ENCODE results near the gene WWOX. TPM values are rescaled to one million over a fixed set of nuclear protein-coding genes. Genes with fewer than 3 reads are reported as not detected.

WWOX gene
- total and polyA plus RNA-seq, 2 of the 8 experiments (the other 6 are each of a cell fraction or from before 2014, with no cell fraction given), result 5.4 to 16.7 TPM

DNA sequence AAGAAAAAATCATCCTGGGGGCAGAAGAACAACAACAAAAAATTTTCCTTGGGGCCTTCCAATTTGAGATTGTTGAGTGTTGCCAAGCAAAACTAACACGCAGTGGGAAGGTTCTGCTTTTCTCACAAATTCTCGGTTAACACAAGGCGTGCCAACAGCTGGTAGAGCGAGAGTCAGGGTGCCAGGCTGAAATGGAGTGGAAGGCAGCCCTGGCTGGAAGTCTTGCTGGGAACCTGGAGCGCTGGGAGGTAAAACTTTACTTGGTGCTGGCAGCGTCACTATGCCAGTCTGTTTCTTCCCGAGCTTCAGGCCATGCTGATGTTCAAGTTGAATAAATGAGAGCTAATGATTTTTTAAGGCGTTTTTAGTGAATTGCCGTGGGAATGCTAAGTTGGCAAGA lies 189.4 kb downstream of the WWOX start:
- Histone ChIP-seq H3K79me1 (ENCODE audit: low read depth, low read length) (0 out of 2 replicates have a peak, but pooled peaks cover 2% of the 10 kb centered on the region), H4K5ac (ENCODE audit: insufficient read length, low read depth, low read length) (peak overlapping the region; percentile 18), H3K79me2 (ENCODE audit: control insufficient read depth in 1 of 2, insufficient read depth in 2 of 2, low read length in 2 of 2) (no peaks in the 10 kb centered on the region), H3K4me3 (ENCODE audit: extremely low read depth in 1 of 4, insufficient read depth in 2 of 4, low read depth in 3 of 4, low read length in 4 of 4) (no peak overlapping the region), H3K18ac (ENCODE audit: extremely low read depth, low read length) (no peak overlapping the region), H3K4me2 (ENCODE audit: insufficient read depth in 1 of 2, low read depth in 2 of 2, low read length in 2 of 2) (no peak overlapping the region), H2BK120ac (replicated peaks; ENCODE audit: low read depth, low read length) (no peak overlapping the region), H4K91ac (replicated peaks; ENCODE audit: insufficient read length, low read length) (peak overlapping the region; percentile 61), H2AK5ac (ENCODE audit: low read depth, low read length) (no peak overlapping the region), H3K56ac (replicated peaks; ENCODE audit: insufficient read length, low read depth, low read length) (no peak overlapping the region), H2BK12ac (ENCODE audit: low read depth, low read length) (no peak overlapping the region), H2BK20ac (ENCODE audit: low read length) (no peak overlapping the region), H3K27me3 (replicated peaks in 1 of 4; ENCODE audit: control insufficient read depth in 3 of 4, extremely low read depth in 1 of 4, insufficient read depth in 3 of 4, low read length in 3 of 4) (no peaks in the 10 kb centered on the region; a peak in 1 of 7 replicates), H3K9me3 (ENCODE audit: insufficient read depth in 2 of 2, low read depth in 1 of 2, low read length in 1 of 2) (no peaks in the 10 kb centered on the region), H3K14ac (ENCODE audit: insufficient read length) (no peak overlapping the region), H3K23me2 (ENCODE audit: low read depth, low read length) (no peaks in the 10 kb centered on the region), H3K23ac (ENCODE audit: insufficient read length) (no peak overlapping the region), H3K4ac (replicated peaks; ENCODE audit: insufficient read length, low read depth, low read length) (no peak overlapping the region), H2AFZ (ENCODE audit: low read length) (no peak overlapping the region), H4K20me1 (replicated peaks in 1 of 2; ENCODE audit: control insufficient read depth in 1 of 2, insufficient read depth in 2 of 2, low read length in 2 of 2) (no peaks in the 10 kb centered on the region), H3K9ac (replicated peaks in 1 of 4; ENCODE audit: extremely low read depth in 1 of 4, low read depth in 3 of 4, low read length in 3 of 4) (no peak overlapping the region), H4K8ac (ENCODE audit: extremely low read depth, insufficient read depth, low read length) (no peak overlapping the region), H3K4me1 (replicated peaks in 1 of 4; ENCODE audit: control insufficient read depth in 3 of 4, insufficient read depth in 4 of 4, low read length in 3 of 4) (peaks cover 0 to 9% (median 8%) of the 10 kb centered on the region in 4 experiments; a peak in 3 of 7 replicates), H2BK5ac (ENCODE audit: low read depth, low read length) (0 out of 2 replicates have a peak overlapping the region, but pooled peaks have one; percentile 12), H3K36me3 (ENCODE audit: control insufficient read depth in 2 of 4, insufficient read depth in 4 of 4, low read length in 3 of 4) (no peaks in the 10 kb centered on the region), H2BK15ac (ENCODE audit: low read length) (no peak overlapping the region), H3K27ac (ENCODE audit: low read depth, low read length) (no peak overlapping the region)
- FAIRE-seq, result no peak
- CTCF ChIA-PET (ENCODE audit: partially characterized antibody), result no interaction called here
- DNase-seq (ENCODE audit: low read depth in 1 of 2, low spot score in 2 of 2), result no peak
- POLR2A ChIA-PET (ENCODE audit: partially characterized antibody), result no interaction called here
- TF ChIP-seq, protein P1, sequence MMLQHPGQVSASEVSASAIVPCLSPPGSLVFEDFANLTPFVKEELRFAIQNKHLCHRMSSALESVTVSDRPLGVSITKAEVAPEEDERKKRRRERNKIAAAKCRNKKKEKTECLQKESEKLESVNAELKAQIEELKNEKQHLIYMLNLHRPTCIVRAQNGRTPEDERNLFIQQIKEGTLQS (IDR thresholded peaks at IDR 0.05; ENCODE audit: insufficient read depth, low read depth, low read length), result no peak
- TF ChIP-seq, protein P2, sequence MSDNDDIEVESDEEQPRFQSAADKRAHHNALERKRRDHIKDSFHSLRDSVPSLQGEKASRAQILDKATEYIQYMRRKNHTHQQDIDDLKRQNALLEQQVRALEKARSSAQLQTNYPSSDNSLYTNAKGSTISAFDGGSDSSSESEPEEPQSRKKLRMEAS (IDR thresholded peaks at IDR 0.05), result no peak
- TF ChIP-seq CHD1 (IDR thresholded peaks at IDR 0.05; ENCODE audit: low read depth, low read length) (no peak), RXRA (IDR thresholded peaks at IDR 0.05; ENCODE audit: insufficient read depth, low read depth, low read length) (no peak), ASH2L (IDR thresholded peaks at IDR 0.05; ENCODE audit: low read length) (no peak), PHF8 (conservative IDR thresholded peaks at IDR 0.05; ENCODE audit: low read depth, low read length) (no peak), POU5F1 (IDR thresholded peaks at IDR 0.05; ENCODE audit: low read depth, low read length) (no peak), HDAC6 (IDR thresholded peaks at IDR 0.05; ENCODE audit: low read depth, low read length) (no peak), POLR2AphosphoS5 (IDR thresholded peaks at IDR 0.05; ENCODE audit: low read depth, low read length) (no peak), RNF2 (IDR thresholded peaks at IDR 0.05; ENCODE audit: borderline replicate concordance, low read depth, low read length, missing control alignments, poor library complexity, severe bottlenecking) (no peak), JUN (IDR thresholded peaks at IDR 0.05; ENCODE audit: low read depth, low read length) (no peak), TEAD4 (IDR thresholded peaks at IDR 0.05; ENCODE audit: low read depth, low read length) (no peak), TBP (IDR thresholded peaks at IDR 0.05; ENCODE audit: low read depth, low read length) (no peak), SP2 (IDR thresholded peaks at IDR 0.05; ENCODE audit: low read length) (no peak)
- WGBS, 2 experiments (ENCODE audit: extremely low coverage in 1 of 2, insufficient coverage in 1 of 2, insufficient read length in 1 of 2, insufficient replicate concordance in 2 of 2, low coverage in 1 of 2, low lambda C conversion rate in 2 of 2, missing lambda C conversion rate in 1 of 2), result 81% methylated on average over 9 of the region's 9 CpGs; no CpG with 5 or more reads in 1 of the 2 experiments

Measured in H1 (cell line).